Measurements from ENCODE around the gene INSYN1. TPM values are rescaled to one million over a fixed set of nuclear protein-coding genes. Genes with fewer than 3 reads are reported as not detected.
A peak's percentile ranks its signal among the peaks of the same experiment; 100 is the strongest.

Gene INSYN1
- total RNA-seq, 4 donors from 2014 or later: 22.7 to 70.1 (median 45.7) TPM

GRCh38 chr15:73781038-73781925 lies 28.1 kb upstream of the INSYN1 start:
- no peak overlapping the region for H3K4me3 ChIP-seq
- 70% methylated on average over 8 of the region's 8 CpGs for WGBS
- TF ChIP-seq EP300 (IDR thresholded peaks at IDR 0.05) (no peak), POLR2A (IDR thresholded peaks at IDR 0.05) (no peak), POLR2AphosphoS5 (IDR thresholded peaks at IDR 0.05) (no peak), CTCF (IDR thresholded peaks at IDR 0.05) (no peak)
- H3K36me3 ChIP-seq: no peaks in the 10 kb centered on the region
- no peaks in the 10 kb centered on the region for H3K9me3 ChIP-seq
- no peak for DNase-seq (ENCODE audit: low spot score in 2 of 2)
- H3K27ac ChIP-seq: no peak overlapping the region
- H3K4me1 ChIP-seq: peaks cover 9% of the 10 kb centered on the region
- no peaks in the 10 kb centered on the region for H3K27me3 ChIP-seq

DNA sequence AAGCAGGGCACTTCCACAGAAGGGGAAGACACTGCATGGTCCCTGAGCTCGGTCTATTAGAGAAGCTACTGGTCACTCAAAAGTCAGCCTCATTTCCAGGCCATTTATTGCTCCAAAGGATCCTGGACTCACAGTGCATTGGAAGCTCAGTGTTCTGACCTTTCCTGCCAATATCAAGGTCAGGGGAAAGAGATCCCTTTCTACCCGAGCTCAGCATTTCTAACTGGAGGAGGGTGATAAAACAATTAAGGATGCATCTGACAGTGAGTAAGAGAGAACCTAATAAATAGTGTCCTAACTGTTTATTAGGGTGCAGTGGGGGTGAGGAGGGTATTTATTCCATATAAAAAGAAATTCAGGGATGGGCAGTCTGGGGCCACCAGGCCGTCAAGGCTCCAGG lies 26.8 kb upstream of the INSYN1 start:
- TF ChIP-seq EP300 (IDR thresholded peaks at IDR 0.05) (no peak), POLR2AphosphoS5 (IDR thresholded peaks at IDR 0.05) (no peak), POLR2A (IDR thresholded peaks at IDR 0.05) (no peak), CTCF (IDR thresholded peaks at IDR 0.05) (no peak)
- Histone ChIP-seq H3K36me3 (no peaks in the 10 kb centered on the region), H3K4me1 (peaks cover 12% of the 10 kb centered on the region), H3K9me3 (no peaks in the 10 kb centered on the region), H3K27me3 (no peaks in the 10 kb centered on the region), H3K4me3 (no peak overlapping the region), H3K27ac (no peak overlapping the region)
- 90% methylated on average over 3 of the region's 3 CpGs for WGBS
- DNase-seq (ENCODE audit: low spot score in 2 of 2): no peak

GRCh38 chr15:73777741-73778140 lies 24.6 kb upstream of the INSYN1 start:
- no peak for TF ChIP-seq EP300 (IDR thresholded peaks at IDR 0.05)
- no peak for TF ChIP-seq POLR2A (IDR thresholded peaks at IDR 0.05)
- no peak for TF ChIP-seq CTCF (IDR thresholded peaks at IDR 0.05)
- no peak for TF ChIP-seq POLR2AphosphoS5 (IDR thresholded peaks at IDR 0.05)
- Histone ChIP-seq H3K27me3 (no peaks in the 10 kb centered on the region), H3K36me3 (no peaks in the 10 kb centered on the region), H3K9me3 (no peaks in the 10 kb centered on the region), H3K27ac (peak overlapping the region; percentile 41), H3K4me3 (no peak overlapping the region), H3K4me1 (peaks cover 9% of the 10 kb centered on the region)
- no peak for DNase-seq (ENCODE audit: low spot score in 2 of 2)

DNA sequence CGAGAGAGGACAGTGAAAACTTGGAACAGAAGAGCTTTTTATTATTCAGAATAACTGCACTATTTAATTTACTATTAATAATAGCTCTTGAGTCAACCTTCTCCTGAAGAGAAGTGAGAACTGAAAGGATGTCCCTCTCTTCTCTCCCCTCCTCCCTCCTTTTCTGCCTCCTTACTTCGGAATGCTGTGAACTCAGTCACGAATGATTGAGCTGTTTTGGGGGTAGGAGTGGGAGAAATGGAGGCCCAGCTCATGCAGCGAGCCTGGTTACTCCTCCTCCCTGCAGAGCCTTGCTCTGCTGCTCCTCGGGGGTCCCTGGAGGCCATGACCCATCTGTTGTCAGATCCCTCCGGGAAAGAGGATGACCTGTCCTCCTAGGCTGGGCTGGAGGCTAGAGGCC lies 20.3 kb upstream of the INSYN1 start:
- Histone ChIP-seq H3K9me3 (no peaks in the 10 kb centered on the region), H3K36me3 (no peaks in the 10 kb centered on the region), H3K27ac (no peak overlapping the region), H3K4me3 (no peak overlapping the region), H3K27me3 (no peaks in the 10 kb centered on the region), H3K4me1 (peaks cover 6% of the 10 kb centered on the region)
- no peak for TF ChIP-seq EP300 (IDR thresholded peaks at IDR 0.05)
- no peak for TF ChIP-seq POLR2AphosphoS5 (IDR thresholded peaks at IDR 0.05)
- no peak for TF ChIP-seq CTCF (IDR thresholded peaks at IDR 0.05)
- no peak for TF ChIP-seq POLR2A (IDR thresholded peaks at IDR 0.05)
- WGBS: 69% methylated on average over 6 of the region's 6 CpGs
- DNase-seq (ENCODE audit: low spot score in 2 of 2): no peak

DNA sequence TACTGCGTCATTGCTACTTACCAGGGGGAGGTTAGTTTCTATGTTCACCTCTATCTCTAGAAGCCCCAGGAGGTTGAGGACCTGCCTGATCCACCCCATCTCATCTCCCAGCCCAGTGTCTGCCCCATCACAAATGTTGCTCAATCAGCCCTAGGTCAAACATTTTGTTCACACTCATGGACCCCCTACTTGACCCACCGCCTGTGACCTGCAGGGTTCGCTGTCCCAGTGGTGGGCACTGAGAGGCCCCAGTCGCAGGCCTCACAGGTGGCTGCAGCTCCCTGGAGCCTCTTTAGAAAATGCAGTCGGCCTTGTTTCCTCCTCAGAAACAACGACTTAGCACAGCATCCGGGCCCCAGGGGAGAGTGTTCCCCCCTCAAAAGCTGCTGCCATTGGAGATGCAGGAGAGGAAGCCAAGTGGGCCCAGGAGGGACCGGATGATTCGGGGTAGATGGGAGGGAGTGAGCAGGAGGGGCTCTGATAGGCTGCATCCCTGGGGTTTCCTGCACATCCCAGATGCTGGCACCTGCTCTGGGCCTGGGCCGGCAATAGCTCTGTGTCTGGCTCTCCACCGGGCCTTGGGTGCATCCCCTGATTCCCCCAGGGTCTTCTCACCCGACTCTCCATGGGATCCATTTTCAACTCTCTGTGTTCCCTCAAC lies 18.4 kb upstream of the INSYN1 start:
- TF ChIP-seq EP300 (IDR thresholded peaks at IDR 0.05): no peak
- TF ChIP-seq CTCF (IDR thresholded peaks at IDR 0.05): no peak
- TF ChIP-seq POLR2A (IDR thresholded peaks at IDR 0.05): no peak
- no peak for TF ChIP-seq POLR2AphosphoS5 (IDR thresholded peaks at IDR 0.05)
- H3K36me3 ChIP-seq: no peaks in the 10 kb centered on the region
- 84% methylated on average over 12 of the region's 12 CpGs for WGBS
- DNase-seq (ENCODE audit: low spot score in 2 of 2): no peak
- H3K27me3 ChIP-seq: no peaks in the 10 kb centered on the region
- peaks cover 6% of the 10 kb centered on the region for H3K4me1 ChIP-seq
- H3K9me3 ChIP-seq: no peaks in the 10 kb centered on the region
- H3K27ac ChIP-seq: no peak overlapping the region
- no peak overlapping the region for H3K4me3 ChIP-seq
